Measurements from ENCODE around the gene CCDC78. TPM values are rescaled to one million over a fixed set of nuclear protein-coding genes. Genes with fewer than 3 reads are reported as not detected.

CCDC78 gene
- polyA plus RNA-seq, 3 donors: 2.5 to 4.8 (median 3.6) TPM

- no peak for DNase-seq
These were observed 14.5 kb downstream of the CCDC78 start for GRCh38 chr16:711548-712320.

GRCh38 chr16:711084-711483 lies 15.2 kb downstream of the CCDC78 start:
- no peak for DNase-seq

GRCh38 chr16:710500-711075 lies 15.7 kb downstream of the CCDC78 start:
- DNase-seq: no peak

GRCh38 chr16:709566-710499 lies 16.4 kb downstream of the CCDC78 start:
- no peak for DNase-seq

- DNase-seq: no peak
These were observed 17.3 kb downstream of the CCDC78 start for GRCh38 chr16:708959-709358.

GRCh38 chr16:708019-708418 lies 18.2 kb downstream of the CCDC78 start:
- DNase-seq: no peak

GRCh38 chr16:707062-707538 lies 19.1 kb downstream of the CCDC78 start:
- DNase-seq: no peak

GRCh38 chr16:706189-707061 lies 19.8 kb downstream of the CCDC78 start:
- no peak for DNase-seq

GRCh38 chr16:705431-706188 lies 20.6 kb downstream of the CCDC78 start, which contains the start of gene FBXL16:
TSS of gene FBXL16 (minus strand) at chr16:705801. CDS start at chr16:697405, 8,396 bp downstream.
- DNase-seq: no peak

GRCh38 chr16:704552-705380 lies 21.5 kb downstream of the CCDC78 start:
- no peak for DNase-seq

- DNase-seq: no peak
These were observed 22.2 kb downstream of the CCDC78 start for GRCh38 chr16:704047-704446.

- DNase-seq: no peak
These were observed 22.8 kb downstream of the CCDC78 start for GRCh38 chr16:703406-703805.

GRCh38 chr16:702341-702740 lies 23.9 kb downstream of the CCDC78 start:
- no peak for DNase-seq

- DNase-seq: no peak
These were observed 25.3 kb downstream of the CCDC78 start for GRCh38 chr16:700684-701584.

- DNase-seq: no peak
These were observed 27.2 kb downstream of the CCDC78 start for GRCh38 chr16:698911-699671.

GRCh38 chr16:695355-696089 lies 30.7 kb downstream of the CCDC78 start:
- DNase-seq: no peak

GRCh38 chr16:694863-695354 lies 31.3 kb downstream of the CCDC78 start:
- DNase-seq: no peak

Measured in renal pelvis (tissue), 4 donors.